Right renal pelvis (tissue), 4 donors: ENCODE results near the gene SELENOV. TPM values are rescaled to one million over a fixed set of nuclear protein-coding genes. Genes with fewer than 3 reads are reported as not detected.
"Not testable (repeated sequence)": the region's sequence is repeated elsewhere in the genome, so short reads cannot be mapped to it uniquely, and the experiment has no call there.

Source experiments
- DNase-seq, 4 donors: peaks; one replicate each; pipeline ENCODE4 v3.0.0-alpha.2; 2013; ENCODE audit warnings: low read depth in 4 of 4, low spot score in 3 of 4, missing footprints in 1 of 4
- polyA plus RNA-seq, 4 donors: library from polyadenylated mRNA; unstranded; fragments of 120-200 nt; gene quantifications; one replicate each; pipeline ENCODE4 v1.2.1, GENCODE V29; 2013; ENCODE audit not compliant: insufficient read length in 4 of 4

Gene SELENOV, protein sequence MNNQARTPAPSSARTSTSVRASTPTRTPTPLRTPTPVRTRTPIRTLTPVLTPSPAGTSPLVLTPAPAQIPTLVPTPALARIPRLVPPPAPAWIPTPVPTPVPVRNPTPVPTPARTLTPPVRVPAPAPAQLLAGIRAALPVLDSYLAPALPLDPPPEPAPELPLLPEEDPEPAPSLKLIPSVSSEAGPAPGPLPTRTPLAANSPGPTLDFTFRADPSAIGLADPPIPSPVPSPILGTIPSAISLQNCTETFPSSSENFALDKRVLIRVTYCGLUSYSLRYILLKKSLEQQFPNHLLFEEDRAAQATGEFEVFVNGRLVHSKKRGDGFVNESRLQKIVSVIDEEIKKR
- polyA plus RNA-seq: 1 to 10 TPM; 4.0 to 8.3 (median 6.2) TPM

DNA sequence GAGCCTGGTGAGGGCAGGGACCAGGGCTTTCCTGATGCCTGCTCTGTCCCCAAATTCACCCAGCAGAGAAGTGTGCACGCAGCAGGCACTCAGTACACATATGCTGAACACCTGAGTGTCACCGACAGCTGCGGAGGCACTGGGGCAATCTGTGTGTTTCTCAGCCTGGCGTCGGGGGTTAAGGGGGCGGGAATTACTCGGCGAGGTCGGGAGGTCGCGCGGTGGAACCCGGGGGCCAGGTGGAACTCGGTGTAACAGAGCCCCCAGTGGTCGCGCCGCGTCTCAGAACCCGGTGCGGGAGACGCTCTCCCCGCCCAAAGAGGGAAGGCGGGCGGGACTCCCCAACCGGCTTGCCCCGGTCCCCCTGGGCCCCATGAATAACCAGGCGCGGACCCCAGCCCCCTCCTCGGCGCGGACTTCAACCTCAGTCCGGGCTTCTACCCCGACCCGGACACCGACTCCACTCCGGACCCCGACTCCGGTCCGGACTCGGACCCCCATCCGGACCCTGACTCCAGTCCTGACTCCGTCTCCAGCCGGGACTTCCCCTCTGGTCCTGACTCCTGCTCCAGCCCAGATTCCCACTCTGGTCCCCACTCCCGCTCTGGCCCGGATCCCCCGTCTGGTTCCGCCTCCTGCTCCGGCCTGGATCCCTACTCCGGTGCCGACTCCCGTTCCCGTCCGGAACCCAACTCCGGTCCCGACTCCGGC, at the start of gene SELENOV:
SELENOV (plus strand) TSS at position 300 of the 711 bp plus-strand sequence; CDS start at position 374, 74 bp downstream.
- DNase-seq: no peak

DNA sequence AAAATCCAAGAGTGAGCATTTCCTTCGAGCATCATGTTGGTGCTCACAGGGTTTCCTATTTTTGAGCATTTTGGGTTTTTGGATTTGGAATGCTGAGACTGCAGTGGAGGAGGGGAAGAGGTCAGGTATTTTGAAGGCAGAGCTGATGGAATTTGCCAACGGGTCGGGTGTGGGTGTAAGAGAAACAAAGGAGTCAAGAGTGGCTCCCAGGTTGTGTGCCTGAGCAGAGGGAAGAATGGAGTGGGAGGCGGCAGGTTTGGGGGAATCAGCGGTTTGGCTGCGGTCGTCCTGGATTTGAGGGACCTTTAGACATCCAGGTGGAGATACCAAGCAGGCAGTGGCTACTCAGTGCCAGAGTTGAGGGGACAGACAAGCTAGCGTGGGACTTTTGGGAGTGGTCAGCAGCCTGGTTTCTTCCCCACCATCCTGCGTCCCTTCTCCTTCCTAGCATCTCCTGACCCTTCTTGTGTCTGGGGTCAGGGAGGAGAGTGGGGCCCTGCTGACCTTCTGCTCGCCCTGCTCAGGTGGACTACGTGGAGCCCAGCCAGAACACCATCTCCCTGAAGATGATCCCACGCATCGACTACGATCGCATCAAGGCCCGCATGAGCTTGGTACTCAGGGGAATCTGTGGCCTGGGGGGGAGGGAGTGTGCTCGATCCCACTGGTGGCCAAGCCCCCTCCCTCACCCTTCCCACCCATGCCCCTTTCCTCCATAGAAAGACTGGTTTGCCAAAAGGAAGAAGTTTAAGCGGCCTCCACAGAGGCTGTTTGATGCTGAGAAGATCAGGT, 48.8 kb upstream of the SELENOV start:
- DNase-seq: no peak

DNA sequence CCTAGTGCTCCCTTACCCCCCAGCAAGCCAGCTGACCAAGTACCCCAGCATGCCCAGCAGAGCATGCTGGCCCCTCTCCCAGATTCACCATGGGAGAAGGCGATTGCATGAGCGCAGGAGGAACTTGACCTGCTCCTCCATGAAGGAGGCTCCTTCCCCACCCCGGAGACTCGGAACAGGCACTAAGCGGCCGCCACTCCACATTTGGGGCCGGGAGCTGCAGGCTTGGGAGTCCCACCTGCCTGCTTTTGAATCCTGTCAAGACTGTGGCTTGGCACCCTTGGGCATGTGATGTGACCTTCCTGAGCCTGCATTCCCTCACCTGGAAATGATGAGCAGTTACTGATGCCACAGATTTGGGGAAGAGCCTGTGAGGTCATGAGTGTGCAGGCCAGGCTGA, 47.0 kb upstream of the SELENOV start:
- DNase-seq: no peak

DNA sequence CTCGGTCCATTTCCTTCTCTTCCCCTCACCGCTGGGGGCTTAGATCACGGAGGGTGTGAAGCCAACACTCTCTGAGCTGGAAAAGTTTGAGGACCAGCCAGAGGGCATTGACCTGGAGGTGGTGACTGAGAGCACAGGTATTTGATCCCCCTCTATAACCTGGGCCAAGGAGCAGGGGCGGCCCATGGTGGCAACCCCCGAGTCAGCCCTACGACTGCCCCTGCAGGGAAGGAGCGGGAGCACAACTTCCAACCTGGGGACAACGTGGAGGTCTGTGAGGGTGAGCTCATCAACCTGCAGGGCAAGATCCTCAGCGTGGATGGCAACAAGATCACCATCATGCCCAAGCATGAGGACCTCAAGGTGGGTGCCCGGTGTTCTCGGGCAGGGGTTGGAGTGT, 45.9 kb upstream of the SELENOV start:
- DNase-seq: no peak

DNA sequence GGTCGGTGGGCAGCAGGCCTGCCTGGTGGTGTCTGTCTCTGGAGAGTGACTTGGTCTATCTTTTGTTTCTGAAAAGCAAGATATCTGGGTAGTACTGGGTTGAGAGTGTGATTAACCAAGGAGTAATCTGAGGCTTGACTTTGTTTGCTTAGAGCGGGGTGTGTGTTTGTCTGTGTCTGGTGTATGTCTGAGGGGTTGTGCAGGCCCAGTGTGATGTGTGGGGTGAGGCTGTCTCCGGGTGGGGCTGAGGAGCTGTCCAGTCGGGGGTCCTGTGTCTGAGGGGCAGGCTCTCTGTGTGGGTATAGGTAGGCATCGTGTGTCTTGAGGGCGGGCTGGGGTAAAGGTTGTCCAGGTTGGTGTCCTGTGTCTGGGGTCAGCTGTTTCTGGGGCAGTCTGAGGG, 45.4 kb upstream of the SELENOV start:
- DNase-seq: no peak

DNA sequence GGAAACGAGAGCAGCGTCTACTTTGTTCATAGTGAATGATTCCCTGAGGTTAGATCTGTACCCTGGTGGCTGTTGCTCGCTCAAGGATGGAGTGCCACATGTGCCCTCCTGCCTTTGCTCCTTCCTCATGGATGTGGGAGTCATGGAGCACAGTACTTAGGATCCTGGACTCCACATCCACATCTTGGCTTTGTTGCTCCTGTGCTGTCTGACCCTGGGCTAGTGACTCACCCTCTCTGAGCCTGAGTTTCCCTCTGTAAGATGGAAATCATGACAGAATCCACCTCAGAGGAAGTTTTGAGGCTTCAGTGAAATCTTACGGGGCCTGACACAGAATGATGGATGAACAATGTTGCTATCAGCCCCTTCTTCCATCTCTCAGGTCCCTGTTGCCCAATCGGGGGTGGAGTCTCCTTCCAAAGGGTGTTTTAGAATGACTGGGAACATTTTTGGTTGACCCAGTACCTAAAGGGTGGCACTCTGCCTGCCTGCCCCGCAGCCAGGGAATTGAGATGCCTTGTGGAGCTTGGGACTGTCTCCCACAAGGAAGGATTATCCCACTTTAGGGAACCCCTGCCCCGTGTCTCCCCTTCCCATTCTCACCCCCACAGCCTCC, 44.1 kb upstream of the SELENOV start:
- DNase-seq: no peak

DNA sequence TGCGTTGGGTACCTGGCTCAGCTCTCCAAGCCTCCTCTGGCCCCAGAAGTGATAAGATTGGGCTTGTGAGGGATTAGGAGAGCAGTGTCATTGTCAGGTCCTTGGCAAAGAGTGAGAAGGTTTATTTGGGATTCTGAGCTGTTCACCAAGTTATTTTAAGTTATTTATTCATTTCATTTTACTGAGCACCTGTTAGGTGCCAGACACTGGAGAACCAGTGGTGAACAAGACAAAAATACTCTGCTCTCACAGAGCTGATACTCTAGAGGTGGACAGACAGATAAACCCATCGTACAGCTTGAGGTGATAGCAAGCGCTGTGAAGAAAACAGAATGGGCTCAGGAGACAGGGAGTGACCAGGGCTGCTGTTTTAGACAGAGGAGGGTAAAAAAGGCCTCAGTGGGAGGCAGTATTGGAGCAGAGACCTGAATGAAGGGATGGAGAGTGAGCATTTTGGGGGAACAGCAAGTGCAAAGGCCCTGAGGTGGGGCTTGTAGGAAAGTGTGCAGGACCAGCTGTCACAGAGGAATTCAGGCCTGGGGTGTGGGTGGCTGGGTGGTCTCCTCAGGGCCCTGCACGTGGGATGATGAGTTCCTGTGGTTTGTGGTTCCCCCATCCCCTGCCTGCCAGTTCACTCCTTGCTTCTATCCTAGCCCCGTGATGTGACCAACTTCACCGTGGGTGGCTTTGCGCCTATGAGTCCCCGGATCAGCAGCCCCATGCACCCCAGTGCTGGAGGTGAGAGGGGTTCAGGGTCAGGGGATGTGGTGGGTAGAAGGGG, 43.0 kb upstream of the SELENOV start:
- no peak for DNase-seq

DNA sequence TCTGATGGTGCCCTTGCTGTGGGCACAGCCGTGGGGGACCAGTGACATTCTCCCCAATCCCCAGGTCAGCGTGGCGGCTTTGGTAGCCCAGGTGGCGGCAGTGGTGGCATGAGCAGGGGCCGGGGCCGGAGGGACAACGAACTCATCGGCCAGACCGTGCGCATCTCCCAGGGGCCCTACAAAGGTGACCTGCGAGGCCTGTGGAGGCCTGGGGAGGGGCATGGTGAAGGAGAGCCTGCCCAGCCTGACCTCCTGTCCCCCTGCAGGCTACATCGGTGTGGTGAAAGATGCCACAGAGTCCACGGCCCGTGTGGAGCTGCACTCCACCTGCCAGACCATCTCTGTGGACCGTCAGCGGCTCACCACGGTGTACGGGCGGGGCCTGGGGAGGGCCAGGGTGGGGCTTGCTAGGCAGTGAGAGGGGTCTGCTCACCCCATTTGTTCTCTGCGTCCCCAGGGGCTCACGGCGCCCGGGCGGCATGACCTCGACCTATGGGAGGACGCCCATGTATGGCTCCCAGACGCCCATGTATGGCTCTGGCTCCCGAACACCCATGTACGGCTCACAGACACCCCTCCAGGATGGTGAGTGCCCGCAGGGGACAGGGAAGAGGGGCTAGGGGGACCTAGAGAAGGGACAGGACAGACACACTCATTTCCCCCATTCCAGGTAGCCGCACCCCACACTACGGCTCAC, 42.0 kb upstream of the SELENOV start:
- no peak for DNase-seq

DNA sequence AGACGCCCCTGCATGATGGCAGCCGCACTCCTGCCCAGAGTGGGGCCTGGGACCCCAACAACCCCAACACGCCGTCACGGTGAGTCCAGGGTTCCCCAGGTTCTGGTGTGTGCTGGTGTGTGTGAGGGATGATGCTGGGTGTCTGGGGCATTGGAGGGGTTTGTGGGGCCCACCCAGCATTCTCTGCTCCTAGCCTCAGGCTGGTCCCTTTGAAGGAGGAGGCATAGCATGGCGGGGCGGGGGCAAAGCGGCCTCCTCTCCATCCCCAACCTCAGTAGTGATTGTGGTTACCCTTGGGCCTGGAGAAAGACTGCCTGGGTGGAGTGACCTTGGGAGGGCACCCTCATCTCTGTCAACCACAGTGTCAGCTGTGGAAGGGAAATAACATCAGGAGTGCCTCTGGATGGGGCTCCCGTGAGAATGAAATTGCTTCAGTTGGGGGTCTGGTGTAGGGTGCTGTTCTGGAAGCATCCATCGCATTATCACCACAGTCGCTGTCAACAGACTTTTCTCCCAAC, 41.4 kb upstream of the SELENOV start:
- DNase-seq: no peak

DNA sequence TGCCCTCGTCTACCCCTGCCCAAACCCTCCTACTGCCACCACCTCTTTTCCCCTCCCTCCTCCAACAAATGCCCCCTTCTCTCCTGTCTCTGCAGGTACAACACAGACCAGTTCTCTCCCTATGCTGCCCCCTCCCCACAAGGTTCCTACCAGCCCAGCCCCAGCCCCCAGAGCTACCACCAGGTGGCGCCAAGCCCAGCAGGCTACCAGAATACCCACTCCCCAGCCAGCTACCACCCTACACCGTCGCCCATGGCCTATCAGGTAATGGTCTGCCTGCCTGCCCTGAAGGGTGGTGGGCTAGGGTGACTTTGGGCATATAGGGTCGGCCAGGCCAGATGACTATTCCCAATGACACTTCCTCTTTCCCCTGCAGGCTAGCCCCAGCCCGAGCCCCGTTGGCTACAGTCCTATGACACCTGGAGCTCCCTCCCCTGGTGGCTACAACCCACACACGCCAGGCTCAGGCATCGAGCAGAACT, 40.8 kb upstream of the SELENOV start:
- peak in 2 of 4 donors; percentile 33 to 44 for DNase-seq

DNA sequence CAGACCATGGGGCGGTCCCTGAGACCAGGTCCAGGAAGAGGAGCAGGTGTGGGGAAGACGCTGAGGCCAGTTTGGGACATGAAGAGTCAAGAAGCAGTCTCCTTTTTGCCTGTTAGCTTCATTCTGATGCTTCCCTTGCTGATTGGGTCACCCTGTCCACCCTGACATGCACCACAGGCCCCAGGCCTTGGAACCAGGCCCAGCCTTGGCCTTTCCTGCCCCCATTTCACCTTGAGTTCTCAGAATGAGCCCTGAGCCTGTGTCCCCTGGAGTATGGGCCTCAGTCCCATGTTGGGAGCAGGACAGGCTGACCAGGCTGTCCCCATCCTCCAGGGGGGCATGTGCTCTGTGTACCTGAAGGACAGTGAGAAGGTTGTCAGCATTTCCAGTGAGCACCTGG, 39.2 kb upstream of the SELENOV start:
- DNase-seq: no peak

DNA sequence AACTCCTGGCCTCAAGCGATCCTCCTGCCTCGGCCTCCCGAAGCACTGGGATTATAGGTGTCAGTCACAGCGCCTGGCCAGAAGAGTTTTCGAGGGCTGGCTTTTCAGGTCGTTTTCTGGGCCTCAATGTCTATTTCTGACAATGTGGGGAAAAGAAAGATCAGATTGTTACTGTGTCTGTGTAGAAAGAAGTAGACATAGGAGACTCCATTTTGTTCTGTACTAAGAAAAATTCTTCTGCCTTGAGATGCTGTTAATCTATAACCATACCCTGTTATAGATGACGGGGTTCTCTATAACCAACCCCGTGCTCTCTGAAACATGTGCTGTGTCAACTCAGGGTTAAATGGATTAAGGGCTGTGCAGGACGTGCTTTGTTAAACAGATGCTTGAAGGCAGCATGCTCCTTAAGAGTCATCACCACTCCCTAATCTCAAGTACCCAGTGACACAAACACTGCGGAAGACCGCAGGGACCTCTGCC, 35.6 kb upstream of the SELENOV start:
- DNase-seq: not testable (repeated sequence)

DNA sequence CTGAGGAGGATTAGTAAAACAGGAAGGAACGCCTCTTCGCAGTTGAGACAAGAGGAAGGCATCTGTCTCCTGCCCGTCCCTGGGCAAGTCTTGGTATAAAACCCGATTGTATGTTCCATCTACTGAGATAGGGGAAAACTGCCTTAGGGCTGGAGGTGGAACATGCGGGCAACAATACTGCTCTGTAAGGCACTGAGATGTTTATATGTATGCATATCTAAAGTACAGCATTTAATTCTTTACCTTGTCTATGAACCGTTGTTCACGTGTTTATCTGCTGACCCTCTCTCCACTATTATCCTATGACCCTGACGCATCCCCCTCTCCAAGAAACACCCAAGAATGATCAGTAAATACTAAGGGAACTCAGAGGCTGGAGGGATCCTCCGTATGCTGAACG, 35.0 kb upstream of the SELENOV start:
- no peak for DNase-seq

DNA sequence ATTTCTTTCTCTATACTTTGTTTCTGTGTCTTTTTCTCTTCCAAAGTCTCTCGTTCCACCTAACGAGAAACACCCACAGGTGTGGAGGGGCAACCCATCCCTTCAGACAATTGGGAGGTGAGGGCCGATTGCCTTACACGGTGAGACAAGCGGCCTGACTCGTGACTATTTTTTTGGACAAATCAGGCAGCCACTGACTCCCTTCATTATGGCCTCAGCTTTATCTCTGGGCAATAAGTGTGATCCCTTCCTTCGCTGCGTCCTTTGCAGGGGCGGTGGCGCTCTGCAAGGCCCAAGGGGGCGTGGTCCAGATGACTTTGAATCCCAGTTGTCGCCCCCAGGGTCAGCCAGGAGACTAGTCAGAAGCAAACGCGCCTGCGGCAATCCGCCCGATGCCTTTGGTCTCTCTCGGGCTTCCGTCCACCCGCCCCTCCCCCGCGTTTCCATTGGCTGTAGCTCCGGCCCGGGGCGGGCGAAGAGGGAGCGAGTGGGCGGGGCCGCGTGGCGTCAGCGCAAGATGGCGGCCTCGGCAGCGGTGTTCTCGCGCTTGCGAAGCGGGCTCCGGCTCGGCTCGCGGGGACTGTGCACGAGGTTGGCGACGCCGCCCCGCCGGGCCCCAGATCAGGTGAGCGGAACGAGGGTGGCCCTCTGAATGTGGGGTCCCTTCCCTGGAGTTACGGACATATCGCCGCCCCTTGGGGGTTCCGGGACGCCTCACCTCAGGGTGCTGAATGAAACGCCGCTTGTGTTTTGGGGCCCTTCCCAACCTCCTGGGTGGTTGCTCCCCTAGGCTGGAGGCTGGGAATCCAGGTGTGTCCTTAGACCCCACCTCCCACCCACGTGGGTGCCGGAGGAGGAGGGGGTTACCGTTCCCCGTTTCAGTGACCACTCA, 34.4 kb upstream of the SELENOV start, which contains the start of gene TIMM50:
TIMM50 (plus strand) TSS at position 502 of the 892 bp plus-strand sequence; CDS start at position 518, 16 bp downstream.
- DNase-seq: peak; percentile 88 to 94 (median 92)

DNA sequence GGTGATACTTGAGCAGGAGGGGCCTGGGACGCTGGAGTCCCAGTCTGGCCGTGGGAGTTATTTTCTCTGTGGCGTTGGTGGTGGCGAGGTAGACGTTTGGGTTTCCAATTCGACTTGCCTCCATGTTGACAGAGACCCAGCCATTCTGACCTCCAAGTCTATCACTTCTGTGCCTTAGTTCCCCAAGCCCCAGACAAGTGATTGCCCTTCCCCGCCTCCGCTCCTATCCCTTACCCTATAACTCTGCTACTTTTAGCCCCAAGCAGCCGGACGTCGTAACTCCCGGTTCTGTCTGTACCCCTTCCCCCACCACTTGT, 33.8 kb upstream of the SELENOV start:
- DNase-seq: no peak

DNA sequence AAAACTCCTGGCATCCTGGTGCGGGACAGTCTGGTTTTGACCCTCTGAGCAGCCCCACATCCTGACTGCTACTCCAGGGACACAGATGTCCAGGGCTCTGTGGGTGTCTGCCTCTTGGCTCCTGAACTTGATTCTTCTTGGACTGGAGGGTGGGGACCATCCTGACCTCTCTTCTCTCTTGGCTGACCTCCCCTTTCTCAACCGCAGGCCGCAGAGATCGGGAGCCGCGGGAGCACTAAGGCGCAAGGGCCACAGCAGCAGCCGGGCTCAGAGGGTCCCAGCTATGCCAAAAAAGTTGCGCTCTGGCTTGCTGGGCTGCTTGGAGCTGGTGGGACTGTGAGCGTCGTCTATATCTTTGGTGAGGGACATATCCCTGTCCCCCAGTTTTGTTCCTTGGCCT, 33.3 kb upstream of the SELENOV start:
- DNase-seq: no peak

DNA sequence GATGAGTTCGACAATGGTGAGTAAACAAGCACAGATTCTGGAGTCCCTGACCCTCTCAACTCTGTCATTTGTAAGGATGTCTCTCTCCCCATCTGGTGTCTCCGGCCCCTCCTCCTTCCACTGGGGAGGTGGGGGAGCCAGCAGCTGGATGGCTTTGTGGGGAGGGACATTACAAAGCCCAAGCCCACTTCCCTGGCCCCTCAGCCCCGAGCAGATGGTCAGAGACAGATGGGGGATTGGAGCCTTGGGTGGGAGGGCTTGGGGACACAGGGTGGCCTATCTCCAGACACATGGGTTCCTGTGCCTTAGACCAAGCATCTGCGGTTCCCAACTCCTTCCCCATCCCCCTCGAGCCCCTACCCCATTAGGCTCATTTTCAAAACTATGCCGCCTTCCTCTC, 31.8 kb upstream of the SELENOV start:
- DNase-seq: no peak

DNA sequence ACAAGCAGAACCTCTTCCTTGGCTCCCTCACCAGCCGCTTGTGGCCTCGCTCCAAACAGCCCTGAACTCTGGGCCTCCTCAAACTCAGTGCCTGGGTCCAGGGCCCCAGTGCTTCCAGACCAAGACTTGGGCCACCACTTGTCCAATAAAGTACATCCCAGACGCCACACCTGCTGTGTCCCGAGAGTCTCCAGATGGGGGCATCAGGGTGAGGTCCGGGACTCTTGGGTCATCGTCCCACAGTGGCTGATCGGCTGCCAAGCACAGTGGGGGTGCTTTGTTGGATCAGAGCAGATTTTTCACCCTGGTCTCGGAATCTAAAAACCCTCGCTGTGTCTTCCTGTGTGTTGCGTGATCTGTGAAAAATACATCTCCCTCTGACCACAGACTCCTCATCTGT, 25.2 kb upstream of the SELENOV start:
- no peak for DNase-seq
